ENCODE measurements around the gene CDH12.
"Not testable (repeated sequence)": the region's sequence is repeated elsewhere in the genome, so short reads cannot be mapped to it uniquely, and the experiment has no call there.

Gene CDH12

GRCh38 chr5:22554475-22554874 is 298.7 kb downstream of the CDH12 start:
- DNase-seq = no peak

GRCh38 chr5:22549876-22550671 is 303.1 kb downstream of the CDH12 start:
- no peak for DNase-seq

GRCh38 chr5:22542340-22542739 is 310.8 kb downstream of the CDH12 start:
- peak in 1 of 2 experiments; percentile 58 for DNase-seq

- peak; percentile 96 to 99 for DNase-seq
Measured at GRCh38 chr5:22541037-22541436, 312.1 kb downstream of the CDH12 start.

GRCh38 chr5:22539762-22540161 is 313.4 kb downstream of the CDH12 start:
- no peak for DNase-seq

GRCh38 chr5:22531986-22532385 is 321.2 kb downstream of the CDH12 start:
- DNase-seq = no peak

GRCh38 chr5:22521521-22521920 is 331.6 kb downstream of the CDH12 start:
- no peak for DNase-seq

- DNase-seq = not testable (repeated sequence)
Measured at GRCh38 chr5:22516497-22516896, 336.6 kb downstream of the CDH12 start.

GRCh38 chr5:22514231-22514630 is 338.9 kb downstream of the CDH12 start:
- no peak for DNase-seq

GRCh38 chr5:22505891-22506290 is 347.3 kb downstream of the CDH12 start:
- DNase-seq = no peak

- DNase-seq = no peak
Measured at GRCh38 chr5:22504411-22504810, 348.7 kb downstream of the CDH12 start.

- peak in 1 of 2 experiments; percentile 8 for DNase-seq
Measured at GRCh38 chr5:22500556-22500955, 352.6 kb downstream of the CDH12 start.

- DNase-seq = no peak
Measured at GRCh38 chr5:22496666-22497065, 356.5 kb downstream of the CDH12 start.

- no peak for DNase-seq
Measured at GRCh38 chr5:22495016-22495720, 358.0 kb downstream of the CDH12 start.

GRCh38 chr5:22488427-22488826 is 364.7 kb downstream of the CDH12 start:
- no peak for DNase-seq

GRCh38 chr5:22480305-22480704 is 372.8 kb downstream of the CDH12 start:
- no peak for DNase-seq

GRCh38 chr5:22473886-22474285 is 379.3 kb downstream of the CDH12 start:
- no peak for DNase-seq

- DNase-seq = no peak
Measured at GRCh38 chr5:22471154-22471553, 382.0 kb downstream of the CDH12 start.

GRCh38 chr5:22470408-22470807 is 382.7 kb downstream of the CDH12 start:
- no peak for DNase-seq

GRCh38 chr5:22465616-22466015 is 387.5 kb downstream of the CDH12 start:
- no peak for DNase-seq

- DNase-seq = no peak
Measured at GRCh38 chr5:22465177-22465576, 388.0 kb downstream of the CDH12 start.

- no peak for DNase-seq
Measured at GRCh38 chr5:22460189-22460588, 393.0 kb downstream of the CDH12 start.

- DNase-seq = no peak
Measured at GRCh38 chr5:22432905-22433304, 420.2 kb downstream of the CDH12 start.

- DNase-seq = no peak
Measured at GRCh38 chr5:22431840-22432239, 421.3 kb downstream of the CDH12 start.
